H9 (cell line): ENCODE results near the gene RBM23. TPM values are rescaled to one million over a fixed set of nuclear protein-coding genes. Genes with fewer than 3 reads are reported as not detected.

Source experiments
- DNase-seq: peaks from one replicate; pipeline ENCODE4 v3.0.0-alpha.2; 2017
- H2AFZ ChIP-seq: one replicate; pipeline ENCODE4 v1.6.1; 2013; ENCODE audit warnings: mild to moderate bottlenecking, low read length, control low read depth, moderate library complexity
- H2AK5ac ChIP-seq: 2 replicates; pipeline ENCODE4 v1.6.1; 2013; ENCODE audit warnings: low read length, control low read depth, mixed read lengths; ENCODE audit not compliant: insufficient read length
- H2BK120ac ChIP-seq: one replicate; pipeline ENCODE4 v1.6.1; 2013; ENCODE audit warnings: low read depth, mild to moderate bottlenecking, low read length, control low read depth, inconsistent platforms; ENCODE audit not compliant: poor library complexity, severe bottlenecking
- H2BK12ac ChIP-seq: 2 replicates; pipeline ENCODE4 v1.6.1; 2013; ENCODE audit warnings: low read length, control low read depth, mixed read lengths, low read depth; ENCODE audit not compliant: insufficient read length
- H2BK15ac ChIP-seq: 2 replicates; pipeline ENCODE4 v1.6.1; 2013; ENCODE audit warnings: low read depth, low read length, control low read depth
- H2BK20ac ChIP-seq: one replicate; pipeline ENCODE4 v1.6.1; 2013; ENCODE audit warnings: low read depth, mild to moderate bottlenecking, low read length, control low read depth, inconsistent platforms; ENCODE audit not compliant: poor library complexity, severe bottlenecking
- H2BK5ac ChIP-seq: 2 replicates; pipeline ENCODE4 v1.6.1; 2013; ENCODE audit warnings: low read length, control low read depth, mixed read lengths; ENCODE audit not compliant: insufficient read length
- H3K14ac ChIP-seq: 2 replicates; pipeline ENCODE4 v1.6.1; 2013; ENCODE audit warnings: low read length, control low read depth; ENCODE audit not compliant: insufficient read depth
- H3K18ac ChIP-seq: 2 replicates; pipeline ENCODE4 v1.6.1; 2013; ENCODE audit warnings: low read depth, mild to moderate bottlenecking, mixed read lengths, low read length, control low read depth; ENCODE audit not compliant: insufficient read length
- H3K23ac ChIP-seq: 2 replicates; pipeline ENCODE4 v1.6.1; 2013; ENCODE audit warnings: low read length, control low read depth, mixed read lengths, low read depth; ENCODE audit not compliant: insufficient read length
- H3K23me2 ChIP-seq: 2 replicates; pipeline ENCODE4 v1.6.1; 2013; ENCODE audit warnings: low read depth, mild to moderate bottlenecking, mixed read lengths, low read length, control low read depth; ENCODE audit not compliant: insufficient read length, poor library complexity, severe bottlenecking
- H3K27ac ChIP-seq: 2 replicates; pipeline ENCODE4 v1.5.1; 2013; ENCODE audit warnings: low read length, control low read depth, mixed read lengths, low read depth; ENCODE audit not compliant: insufficient read length
- H3K27me3 ChIP-seq: 2 replicates; pipeline ENCODE4 v1.6.1; 2013; ENCODE audit warnings: low read length, control low read depth, inconsistent platforms; ENCODE audit not compliant: insufficient read depth
- H3K4ac ChIP-seq: 2 replicates; pipeline ENCODE4 v1.6.1; 2013; ENCODE audit warnings: low read depth, mild to moderate bottlenecking, control low read depth, inconsistent platforms, low read length, moderate library complexity
- H3K4me1 ChIP-seq: 2 replicates; pipeline ENCODE4 v1.6.1; 2013; ENCODE audit warnings: low read length, control low read depth, inconsistent platforms; ENCODE audit not compliant: insufficient read depth
- H3K4me2 ChIP-seq: 2 replicates; pipeline ENCODE4 v1.6.1; 2013; ENCODE audit warnings: low read length, control low read depth, mixed read lengths; ENCODE audit not compliant: insufficient read length, insufficient read depth
- H3K56ac ChIP-seq: 2 replicates; pipeline ENCODE4 v1.6.1; 2013; ENCODE audit warnings: low read depth, mild to moderate bottlenecking, mixed read lengths, low read length, control low read depth; ENCODE audit not compliant: insufficient read length
- H3K79me1 ChIP-seq: 2 replicates; pipeline ENCODE4 v1.6.1; 2013; ENCODE audit warnings: low read depth, mild to moderate bottlenecking, moderate library complexity, low read length, control low read depth, inconsistent platforms; ENCODE audit not compliant: insufficient read depth, poor library complexity, severe bottlenecking
- H3K79me2 ChIP-seq: 2 replicates; pipeline ENCODE4 v1.6.1; 2013; ENCODE audit warnings: low read length, control low read depth, inconsistent platforms; ENCODE audit not compliant: insufficient read depth
- H3K9ac ChIP-seq: 2 replicates; pipeline ENCODE4 v1.6.1; 2013; ENCODE audit warnings: low read length, control low read depth, mixed read lengths; ENCODE audit not compliant: insufficient read length; ENCODE audit errors: extremely low read depth
- H3K9me3 ChIP-seq: one replicate; pipeline ENCODE4 v1.6.1; 2013; ENCODE audit warnings: low read depth, low read length, inconsistent platforms; ENCODE audit not compliant: control insufficient read depth
- H3T11ph ChIP-seq: one replicate; pipeline ENCODE4 v1.6.1; 2013; ENCODE audit warnings: mild to moderate bottlenecking, low read length, control low read depth, inconsistent platforms
- H4K20me1 ChIP-seq: one replicate; pipeline ENCODE4 v1.6.1; 2013; ENCODE audit not compliant: control insufficient read depth, insufficient read length, insufficient read depth
- H4K5ac ChIP-seq: 2 replicates; pipeline ENCODE4 v1.6.1; 2013; ENCODE audit warnings: low read depth, mild to moderate bottlenecking, mixed read lengths, low read length, control low read depth; ENCODE audit not compliant: insufficient read length
- H4K8ac ChIP-seq: replicated peaks from 2 replicates; pipeline ENCODE4 v1.6.1; 2013; ENCODE audit warnings: low read length, control low read depth, mixed read lengths, low read depth; ENCODE audit not compliant: insufficient read length
- H4K91ac ChIP-seq: 2 replicates; pipeline ENCODE4 v1.6.1; 2013; ENCODE audit warnings: low read depth, mild to moderate bottlenecking, moderate library complexity, mixed read lengths, low read length, control low read depth; ENCODE audit not compliant: insufficient read length
- H3K27ac Mint-ChIP-seq, 3 experiments: 2 replicates in 2 of 3; 3 replicates in 1 of 3; pipeline ENCODE4 v1.8.0; 2020 to 2021; ENCODE audit warnings: mixed read lengths in 3 of 3, mild to moderate bottlenecking in 1 of 3, moderate library complexity in 1 of 3
- H3K27me3 Mint-ChIP-seq: 2 replicates; pipeline ENCODE4 v1.8.0; 2021; ENCODE audit warnings: low read depth, mild to moderate bottlenecking, moderate library complexity, mixed read lengths
- H3K36me3 Mint-ChIP-seq, 3 experiments: 2 replicates in 2 of 3; 3 replicates in 1 of 3; pipeline ENCODE4 v1.8.0; 2020 to 2021; ENCODE audit warnings: low read depth in 3 of 3, mixed read lengths in 3 of 3; ENCODE audit not compliant: insufficient read depth in 1 of 3
- H3K4me1 Mint-ChIP-seq, 2 experiments: 2 replicates each; pipeline ENCODE4 v1.8.0; 2020; ENCODE audit warnings: mixed read lengths in 2 of 2
- H3K4me3 Mint-ChIP-seq, 2 experiments: 2 replicates in 1 of 2; 3 replicates in 1 of 2; pipeline ENCODE4 v1.8.0; 2020 to 2021; ENCODE audit warnings: mild to moderate bottlenecking in 2 of 2, mixed read lengths in 2 of 2, moderate library complexity in 1 of 2
- H3K9me3 Mint-ChIP-seq, 2 experiments: 2 replicates in 1 of 2; 3 replicates in 1 of 2; pipeline ENCODE4 v1.8.0; 2020; ENCODE audit warnings: mild to moderate bottlenecking in 2 of 2, mixed read lengths in 2 of 2, moderate library complexity in 1 of 2
- WGBS: extraction: QIAGEN DNeasy Blood & Tissue Kit; methylation state at CpG from one replicate; pipeline ENCODE4 v1.1.7; 2013; ENCODE audit warnings: missing lambda C conversion rate, low lambda C conversion rate, mixed read lengths; ENCODE audit not compliant: insufficient read length; ENCODE audit errors: extremely low coverage; 5-methylcytosine and 5-hydroxymethylcytosine counted together
- total RNA-seq: library from RNA; stranded (reverse); gene quantifications from 2 replicates; pipeline ENCODE4 v1.2.1, GENCODE V29; 2021
- TF ChIP-seq, protein P1 (sequence below): fragments of 200-600 bp; sonication (generic); conservative IDR thresholded peaks from 3 replicates; pipeline ENCODE4 v1.8.0; 2021; ENCODE audit warnings: antibody characterized with exemption, mild to moderate bottlenecking

Gene RBM23
- total RNA-seq, 1 experiment from 2014 or later, result 79.0 TPM

DNA sequence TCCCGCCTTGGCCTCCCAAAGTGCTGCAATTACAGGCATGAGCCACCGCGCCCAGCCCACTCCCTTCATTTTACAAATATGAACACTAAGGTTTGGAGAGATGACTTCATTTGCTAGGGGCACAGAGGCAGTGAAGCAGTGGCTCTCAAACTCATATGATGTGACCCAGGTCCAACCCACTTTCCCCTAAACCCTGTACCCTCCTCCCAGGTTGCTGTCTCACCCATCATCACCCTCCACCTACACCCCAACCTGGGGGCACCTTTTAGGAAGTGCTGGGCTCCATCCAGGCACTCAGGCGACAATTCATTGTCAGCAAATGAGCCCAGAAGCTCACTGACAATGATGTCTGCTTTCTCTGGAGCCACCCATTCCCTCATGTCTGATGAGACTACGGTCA is 4.8 kb upstream of the RBM23 start:
- no peak overlapping the region for H2BK15ac ChIP-seq
- no peak overlapping the region for H3K14ac ChIP-seq
- H3K9me3 ChIP-seq, result no peaks in the 10 kb centered on the region
- no peak overlapping the region for H3K23ac ChIP-seq
- no peak overlapping the region for H2BK12ac ChIP-seq
- peaks cover 5% of the 10 kb centered on the region for H3K79me2 ChIP-seq
- peaks cover 11% of the 10 kb centered on the region for H3K23me2 ChIP-seq
- H4K20me1 ChIP-seq, result no peaks in the 10 kb centered on the region
- H2BK20ac ChIP-seq, result no peak overlapping the region
- no peak overlapping the region for H2BK5ac ChIP-seq
- Mint-ChIP-seq H3K4me1 (peaks cover 16 to 20% of the 10 kb centered on the region in 2 experiments), H3K36me3 (peaks cover 57 to 72% (median 71%) of the 10 kb centered on the region in 3 experiments), H3K27ac (no peak overlapping the region), H3K4me3 (no peak overlapping the region), H3K9me3 (peaks cover 0 to 3% of the 10 kb centered on the region in 2 experiments; a peak in 1 of 5 replicates), H3K27me3 (no peaks in the 10 kb centered on the region; the same call in 1 of the 2 replicates)
- H4K5ac ChIP-seq, result no peak overlapping the region
- TF ChIP-seq, protein P1, sequence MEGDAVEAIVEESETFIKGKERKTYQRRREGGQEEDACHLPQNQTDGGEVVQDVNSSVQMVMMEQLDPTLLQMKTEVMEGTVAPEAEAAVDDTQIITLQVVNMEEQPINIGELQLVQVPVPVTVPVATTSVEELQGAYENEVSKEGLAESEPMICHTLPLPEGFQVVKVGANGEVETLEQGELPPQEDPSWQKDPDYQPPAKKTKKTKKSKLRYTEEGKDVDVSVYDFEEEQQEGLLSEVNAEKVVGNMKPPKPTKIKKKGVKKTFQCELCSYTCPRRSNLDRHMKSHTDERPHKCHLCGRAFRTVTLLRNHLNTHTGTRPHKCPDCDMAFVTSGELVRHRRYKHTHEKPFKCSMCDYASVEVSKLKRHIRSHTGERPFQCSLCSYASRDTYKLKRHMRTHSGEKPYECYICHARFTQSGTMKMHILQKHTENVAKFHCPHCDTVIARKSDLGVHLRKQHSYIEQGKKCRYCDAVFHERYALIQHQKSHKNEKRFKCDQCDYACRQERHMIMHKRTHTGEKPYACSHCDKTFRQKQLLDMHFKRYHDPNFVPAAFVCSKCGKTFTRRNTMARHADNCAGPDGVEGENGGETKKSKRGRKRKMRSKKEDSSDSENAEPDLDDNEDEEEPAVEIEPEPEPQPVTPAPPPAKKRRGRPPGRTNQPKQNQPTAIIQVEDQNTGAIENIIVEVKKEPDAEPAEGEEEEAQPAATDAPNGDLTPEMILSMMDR, result no peak
- H4K8ac ChIP-seq, result no peak overlapping the region
- H3K79me1 ChIP-seq, result no peaks in the 10 kb centered on the region
- H4K91ac ChIP-seq, result no peak overlapping the region
- no peak overlapping the region for H3T11ph ChIP-seq
- H3K27ac ChIP-seq, result no peak overlapping the region
- no peak overlapping the region for H3K56ac ChIP-seq
- H3K4me1 ChIP-seq, result peaks cover 3% of the 10 kb centered on the region
- no CpG with 5 or more reads among the region's 5 CpGs for WGBS
- no peak overlapping the region for H3K9ac ChIP-seq
- H2AFZ ChIP-seq, result no peak overlapping the region
- no peaks in the 10 kb centered on the region for H3K27me3 ChIP-seq
- DNase-seq, result no peak
- H3K4ac ChIP-seq, result no peak overlapping the region
- H3K4me2 ChIP-seq, result no peak overlapping the region
- no peak overlapping the region for H3K18ac ChIP-seq
- no peak overlapping the region for H2AK5ac ChIP-seq
- no peak overlapping the region for H2BK120ac ChIP-seq
